ENCODE data around the gene VSNL1.

The VSNL1 gene

DNA sequence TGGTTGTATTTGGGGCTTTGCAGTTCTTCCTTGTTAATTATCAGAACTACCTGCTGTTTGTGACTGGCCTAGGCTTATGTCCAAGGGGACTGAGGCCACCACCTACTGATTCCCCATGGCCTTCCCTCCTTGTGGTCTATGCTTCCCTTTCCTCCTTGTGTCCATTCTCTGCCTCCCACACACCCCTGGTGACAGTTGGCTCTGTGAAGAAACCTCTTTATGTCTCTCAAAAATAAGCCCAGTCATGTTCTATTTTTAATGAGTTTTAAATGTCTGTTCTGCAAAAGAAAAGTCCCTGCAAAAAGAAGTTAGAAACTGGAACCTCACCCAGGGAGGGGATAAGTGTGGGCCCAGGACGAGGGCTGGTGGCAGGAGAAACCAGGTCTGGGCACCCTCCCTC lies 108.1 kb downstream of the VSNL1 start:
- DNase-seq, result no peak

GRCh38 chr2:17649026-17649425 lies 108.5 kb downstream of the VSNL1 start:
- DNase-seq, result no peak

GRCh38 chr2:17652681-17653394 lies 112.3 kb downstream of the VSNL1 start:
- DNase-seq, result no peak

GRCh38 chr2:17657759-17658158 lies 117.3 kb downstream of the VSNL1 start:
- DNase-seq, result no peak

GRCh38 chr2:17658251-17658843 lies 117.9 kb downstream of the VSNL1 start:
- DNase-seq, result no peak

DNA sequence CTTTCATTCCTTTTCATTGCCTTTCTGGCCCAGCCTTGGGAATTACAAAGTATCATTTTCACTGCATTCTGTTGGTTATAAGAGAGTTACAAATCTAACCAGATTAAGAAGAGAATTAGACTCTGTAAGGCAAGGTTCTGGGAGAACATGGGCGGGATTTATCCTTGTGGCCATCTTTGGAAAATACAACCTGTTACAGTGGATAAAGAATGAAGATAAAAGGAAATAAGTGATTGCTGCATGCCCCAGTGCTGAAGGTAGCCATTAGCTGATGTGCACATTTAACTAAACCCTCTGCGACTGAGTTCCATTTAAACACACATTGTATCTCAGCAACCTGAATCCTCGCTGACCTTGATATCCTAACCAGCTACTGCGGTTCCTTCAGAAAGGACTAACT lies 119.7 kb downstream of the VSNL1 start:
- DNase-seq, result no peak

DNA sequence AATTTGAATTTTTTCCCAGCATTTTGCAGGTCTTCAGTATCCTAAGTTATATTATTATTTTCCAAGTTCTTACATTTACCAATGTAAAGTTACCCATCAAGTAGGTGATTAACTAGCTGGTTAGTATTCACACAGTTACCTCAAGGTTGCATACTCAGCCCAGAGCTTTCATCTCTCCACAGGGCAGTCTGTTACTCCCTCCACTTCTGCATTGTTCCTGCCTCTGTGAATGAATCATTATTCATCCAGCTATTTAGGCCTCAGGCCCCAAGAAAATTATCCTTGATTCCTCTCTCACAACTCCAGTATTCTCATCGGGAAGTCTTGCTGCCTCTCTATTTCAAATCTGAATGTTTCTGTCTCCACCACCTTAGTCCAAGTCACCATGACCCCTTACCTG lies 121.0 kb downstream of the VSNL1 start:
- DNase-seq, result no peak

DNA sequence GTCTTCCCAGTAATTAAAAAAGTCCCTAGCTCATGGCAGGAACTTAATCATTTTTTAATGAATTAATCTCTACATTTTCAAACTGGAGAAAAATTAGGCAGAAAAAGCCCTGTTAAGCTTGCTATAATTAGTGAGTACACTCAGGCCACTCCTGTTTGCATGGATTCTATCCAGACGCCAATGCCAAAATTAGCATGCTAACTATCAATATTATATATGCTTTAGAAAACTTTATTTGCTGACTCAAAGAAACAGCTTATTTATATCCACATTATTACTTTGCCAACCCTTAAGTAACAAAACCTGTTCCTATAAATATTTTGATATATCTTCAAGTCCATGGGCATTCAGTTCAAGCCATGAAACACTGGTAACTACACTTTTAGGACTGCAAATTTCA lies 122.2 kb downstream of the VSNL1 start:
- no peak for DNase-seq

DNA sequence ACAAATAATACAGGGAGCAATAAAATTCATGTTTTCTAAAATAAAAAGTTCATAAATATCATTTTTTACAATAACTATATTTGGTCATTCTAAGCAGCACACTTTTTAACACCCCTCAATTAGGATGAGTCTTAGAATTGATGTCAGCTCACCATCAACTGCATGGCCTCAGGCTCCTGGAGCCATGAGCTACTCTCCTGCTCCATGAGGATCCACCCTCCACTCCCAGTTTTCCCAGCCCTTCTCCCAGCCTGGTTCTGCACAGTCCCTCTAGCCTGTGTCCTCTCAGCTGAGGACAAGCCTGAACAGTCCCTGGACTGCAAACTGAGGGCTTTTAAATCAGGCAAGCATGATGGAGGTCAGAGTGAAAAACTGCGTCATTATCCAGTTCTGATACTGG lies 124.0 kb downstream of the VSNL1 start:
- no peak for DNase-seq

GRCh38 chr2:17667898-17668297 lies 127.4 kb downstream of the VSNL1 start:
- no peak for DNase-seq

DNA sequence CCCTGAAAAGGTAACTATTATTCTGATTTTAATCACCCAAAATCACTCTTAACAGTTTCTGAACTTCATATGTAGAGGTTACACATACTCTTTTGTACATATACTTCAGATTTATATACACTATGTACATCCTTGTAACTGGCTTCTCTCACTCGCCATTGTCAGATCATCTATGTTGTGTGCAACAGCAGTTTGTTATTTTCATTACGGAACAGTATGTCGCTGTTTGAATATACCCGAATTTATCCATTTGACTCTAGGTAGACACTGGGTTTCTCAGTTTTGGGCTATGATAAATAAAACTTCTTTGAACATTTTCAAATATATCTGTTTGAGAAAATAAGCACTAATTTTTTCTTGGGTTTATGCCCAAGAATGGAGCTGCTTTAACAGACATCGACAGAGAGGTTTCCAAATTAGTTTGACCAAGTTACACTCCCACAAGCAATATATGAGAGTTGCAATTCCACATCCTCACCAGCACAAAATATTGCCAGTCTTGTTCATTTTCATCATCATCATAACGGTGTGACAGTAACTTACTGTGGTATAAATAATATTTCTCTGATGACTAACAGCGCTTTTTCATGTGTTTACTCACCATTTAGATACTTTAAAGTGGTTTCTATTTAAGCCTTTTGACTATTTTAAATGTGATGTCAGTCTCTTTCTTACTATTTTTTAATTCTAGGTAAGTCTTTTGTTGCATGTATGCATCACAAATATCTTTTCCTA lies 132.3 kb downstream of the VSNL1 start:
- DNase-seq, result no peak

DNA sequence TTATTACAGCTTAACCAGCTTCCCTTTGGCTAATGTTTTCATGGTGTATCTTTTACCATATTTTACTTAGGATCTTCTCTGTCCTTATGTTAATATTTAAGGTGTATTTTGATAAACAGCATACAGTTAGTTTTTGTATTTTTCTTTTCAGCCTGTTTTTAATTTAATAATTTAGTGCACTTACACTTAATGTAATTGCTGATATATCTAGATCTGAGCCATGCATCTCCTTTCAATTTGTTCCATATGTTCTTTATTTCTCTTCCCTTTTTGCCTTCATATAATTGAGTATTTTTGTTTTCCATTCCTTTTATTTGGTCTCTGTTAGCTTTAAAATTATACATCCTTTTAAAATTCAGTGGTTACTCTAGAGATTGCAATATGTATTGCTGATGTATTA lies 134.3 kb downstream of the VSNL1 start:
- no peak for DNase-seq

GRCh38 chr2:17680119-17680518 lies 139.6 kb downstream of the VSNL1 start:
- no peak for DNase-seq

DNA sequence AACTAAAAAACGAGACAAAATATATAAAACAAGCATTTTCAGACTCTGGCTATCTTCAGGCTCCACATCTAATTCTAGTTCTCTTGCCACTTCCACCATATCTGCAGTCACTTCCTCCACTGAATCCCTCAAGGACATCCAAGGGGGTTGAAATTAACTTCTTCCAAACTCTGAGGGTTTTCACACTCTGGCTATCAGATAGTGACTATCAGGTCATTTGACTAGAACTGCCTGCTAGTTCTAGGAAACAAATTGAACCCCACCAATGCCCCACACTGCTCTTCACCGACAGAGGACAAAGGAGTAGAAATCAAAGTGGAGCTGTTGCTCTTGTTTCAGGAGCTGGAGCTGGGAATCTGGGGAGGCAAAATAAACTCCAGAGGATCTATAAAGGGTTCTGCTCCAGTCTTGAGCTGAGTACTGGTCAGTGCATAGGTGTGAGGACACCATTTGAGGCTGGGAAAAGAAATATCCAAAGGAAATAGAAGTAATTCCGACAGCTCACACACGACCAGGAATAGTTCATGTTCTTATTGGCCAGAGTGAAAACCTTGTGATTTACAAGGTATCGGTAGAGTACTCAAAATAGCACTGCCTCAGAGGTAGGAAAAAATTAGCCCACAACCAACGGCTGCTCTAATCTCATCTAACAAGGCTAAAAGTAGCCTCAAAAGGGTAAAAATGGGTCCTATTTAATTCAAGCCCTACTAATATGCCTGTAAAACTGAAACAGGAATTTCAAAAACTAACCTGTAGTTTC lies 141.8 kb downstream of the VSNL1 start:
- DNase-seq, result no peak

DNA sequence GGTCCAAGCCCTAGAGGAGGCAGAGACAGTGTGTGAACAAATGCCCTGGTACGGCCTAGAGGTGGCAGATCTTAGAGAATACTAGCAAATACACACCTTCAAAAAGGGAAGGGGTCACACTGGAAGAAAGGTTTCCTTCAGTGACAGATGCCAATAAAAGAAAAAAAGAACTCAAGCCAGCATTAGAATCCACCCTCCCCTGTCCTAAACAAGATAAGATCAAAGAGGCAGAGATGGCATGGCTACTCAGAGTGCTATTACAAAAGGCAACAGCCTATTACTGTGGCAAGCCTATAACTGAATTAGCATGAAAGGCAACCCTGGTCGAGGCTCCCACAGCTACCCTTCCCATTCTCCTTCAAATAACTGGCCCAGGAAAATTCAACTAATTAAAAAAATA lies 143.5 kb downstream of the VSNL1 start:
- DNase-seq, result no peak

DNA sequence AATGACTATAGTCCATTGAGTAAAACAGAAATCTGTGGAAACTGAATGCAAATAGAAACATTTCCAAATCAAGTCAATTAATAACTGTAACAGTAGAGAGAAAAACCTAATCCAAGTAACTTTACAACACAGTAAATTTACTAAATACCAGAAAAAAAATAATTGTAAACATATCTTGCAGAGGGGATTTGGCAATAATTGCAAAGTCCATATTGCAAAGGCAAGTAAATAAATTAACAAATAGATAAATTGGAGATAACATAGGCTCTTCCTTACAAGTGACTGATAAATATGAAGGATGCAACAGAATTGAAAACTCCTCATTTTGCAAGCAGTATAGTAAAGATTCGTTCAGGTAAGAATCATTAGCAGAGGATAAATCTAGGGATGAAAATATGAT lies 148.1 kb downstream of the VSNL1 start:
- DNase-seq, result no peak

DNA sequence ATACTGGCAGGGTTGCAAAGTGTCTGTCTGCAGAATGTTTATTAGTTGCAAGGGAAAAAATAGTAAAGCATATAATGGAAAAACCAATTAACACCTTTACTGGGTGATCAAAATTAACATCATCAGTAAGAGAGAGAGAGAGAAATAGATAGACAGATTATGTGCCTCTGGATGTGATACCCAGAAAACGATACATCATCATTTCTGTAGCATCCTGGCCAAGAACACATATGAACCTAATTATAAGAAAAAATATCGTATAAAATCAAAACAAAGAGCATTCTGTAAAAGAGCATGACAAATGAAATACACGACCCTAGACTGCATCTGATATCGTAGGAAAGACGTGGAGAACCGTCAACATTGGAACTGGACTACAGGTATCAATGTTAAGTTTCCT lies 148.5 kb downstream of the VSNL1 start:
- DNase-seq, result no peak

- DNase-seq, result no peak
Measured at GRCh38 chr2:17690776-17691175, 150.3 kb downstream of the VSNL1 start.

Data from right hindlimb (tissue), 1 donor.